CD4-positive, CD25-positive, alpha-beta regulatory T cell (primary cell): ENCODE data around the gene PIAS1. TPM values are rescaled to one million over a fixed set of nuclear protein-coding genes. Genes with fewer than 3 reads are reported as not detected.

Experiments used
- ATAC-seq, 2 donors: fragments of 150-1000 bp; cut with Tn5 transposase; one replicate each; pipeline ENCODE4 v1.10.0; 2021; ENCODE audit warnings: low read depth in 2 of 2, moderate number of reproducible peaks in 2 of 2, moderate library complexity in 1 of 2
- DNase-seq, 3 donors: peaks; one replicate each; pipeline versions ENCODE4 v3.0.0 to v3.0.0-alpha.2; 2012 to 2022; ENCODE audit warnings: mixed read lengths in 1 of 3
- H3K27ac ChIP-seq: one replicate; pipeline ENCODE4 v1.7.0; 2013; ENCODE audit warnings: mild to moderate bottlenecking, low read length; ENCODE audit not compliant: insufficient read depth, poor library complexity, severe bottlenecking
- H3K27me3 ChIP-seq: one replicate; pipeline ENCODE4 v1.7.0; 2013; ENCODE audit warnings: low read length; ENCODE audit not compliant: control insufficient read depth, insufficient read depth
- H3K36me3 ChIP-seq: one replicate; pipeline ENCODE4 v1.7.0; 2013; ENCODE audit warnings: mild to moderate bottlenecking, low read length, moderate library complexity; ENCODE audit not compliant: control insufficient read depth, insufficient read depth
- H3K4me1 ChIP-seq: 2 replicates; pipeline ENCODE4 v1.7.0; 2013; ENCODE audit warnings: mild to moderate bottlenecking, low read length; ENCODE audit not compliant: insufficient read depth, control insufficient read depth, poor library complexity, severe bottlenecking
- H3K4me3 ChIP-seq: one replicate; pipeline ENCODE4 v1.7.0; 2013; ENCODE audit warnings: low read depth, mild to moderate bottlenecking, low read length, moderate library complexity
- H3K9me3 ChIP-seq, 2 experiments: 1 replicate in 1 of 2; 2 replicates in 1 of 2; pipeline ENCODE4 v1.7.0; 2013; ENCODE audit warnings: low read length in 2 of 2, mild to moderate bottlenecking in 1 of 2, moderate library complexity in 1 of 2; ENCODE audit not compliant: control insufficient read depth in 2 of 2
- H3K27ac Mint-ChIP-seq, 3 donors: one replicate each; pipeline ENCODE4 v1.8.0; 2020 to 2022; ENCODE audit warnings: mild to moderate bottlenecking in 3 of 3, mixed read lengths in 3 of 3, moderate library complexity in 2 of 3
- H3K27me3 Mint-ChIP-seq: one replicate; pipeline ENCODE4 v1.8.0; 2022; ENCODE audit warnings: mild to moderate bottlenecking, mixed read lengths
- H3K36me3 Mint-ChIP-seq: one replicate; pipeline ENCODE4 v1.8.0; 2020; ENCODE audit warnings: mixed read lengths
- H3K4me1 Mint-ChIP-seq, 4 donors: one replicate each; pipeline ENCODE4 v1.8.0; 2020 to 2022; ENCODE audit warnings: mixed read lengths in 4 of 4, mild to moderate bottlenecking in 1 of 4
- H3K4me3 Mint-ChIP-seq, 4 donors: one replicate each; pipeline ENCODE4 v1.8.0; 2020 to 2022; ENCODE audit warnings: mild to moderate bottlenecking in 4 of 4, mixed read lengths in 4 of 4, moderate library complexity in 3 of 4
- H3K9me3 Mint-ChIP-seq, 7 donors: one replicate each; pipeline ENCODE4 v1.8.0; 2020 to 2022; ENCODE audit warnings: mixed read lengths in 7 of 7, mild to moderate bottlenecking in 3 of 7, moderate library complexity in 2 of 7
- polyA plus RNA-seq, 4 donors: library from polyadenylated mRNA; unstranded; fragments of 300-500 nt; fragmentation: Illumina TruSeq; gene quantifications; one replicate each; pipeline ENCODE4 v1.2.3, GENCODE V29; 2021
- total RNA-seq: library from RNA; stranded (reverse); gene quantifications from one replicate; pipeline ENCODE4 v1.2.3, GENCODE V29; 2022

The PIAS1 gene
- total and polyA plus RNA-seq, 5 donors from 2014 or later, result 102 to 156 (median 137) TPM

- H3K9me3 Mint-ChIP-seq, result peaks cover 0 to 3% (median 0%) of the 10 kb centered on the region in 7 donors
- Histone ChIP-seq H3K36me3 (no peaks in the 10 kb centered on the region), H3K27ac (no peak overlapping the region), H3K27me3 (no peaks in the 10 kb centered on the region), H3K9me3 (no peaks in the 10 kb centered on the region), H3K4me1 (no peaks in the 10 kb centered on the region), H3K4me3 (no peak overlapping the region)
- DNase-seq (no peak), ATAC-seq (no peak)
- H3K4me3 Mint-ChIP-seq, result no peak overlapping the region
- H3K36me3 Mint-ChIP-seq, result no peaks in the 10 kb centered on the region
- no peak overlapping the region for H3K27ac Mint-ChIP-seq
- H3K27me3 Mint-ChIP-seq, result peaks cover 18% of the 10 kb centered on the region
- H3K4me1 Mint-ChIP-seq, result no peaks in the 10 kb centered on the region
These were observed 35.2 kb upstream of the PIAS1 start for GRCh38 chr15:68018797-68019444.

DNA sequence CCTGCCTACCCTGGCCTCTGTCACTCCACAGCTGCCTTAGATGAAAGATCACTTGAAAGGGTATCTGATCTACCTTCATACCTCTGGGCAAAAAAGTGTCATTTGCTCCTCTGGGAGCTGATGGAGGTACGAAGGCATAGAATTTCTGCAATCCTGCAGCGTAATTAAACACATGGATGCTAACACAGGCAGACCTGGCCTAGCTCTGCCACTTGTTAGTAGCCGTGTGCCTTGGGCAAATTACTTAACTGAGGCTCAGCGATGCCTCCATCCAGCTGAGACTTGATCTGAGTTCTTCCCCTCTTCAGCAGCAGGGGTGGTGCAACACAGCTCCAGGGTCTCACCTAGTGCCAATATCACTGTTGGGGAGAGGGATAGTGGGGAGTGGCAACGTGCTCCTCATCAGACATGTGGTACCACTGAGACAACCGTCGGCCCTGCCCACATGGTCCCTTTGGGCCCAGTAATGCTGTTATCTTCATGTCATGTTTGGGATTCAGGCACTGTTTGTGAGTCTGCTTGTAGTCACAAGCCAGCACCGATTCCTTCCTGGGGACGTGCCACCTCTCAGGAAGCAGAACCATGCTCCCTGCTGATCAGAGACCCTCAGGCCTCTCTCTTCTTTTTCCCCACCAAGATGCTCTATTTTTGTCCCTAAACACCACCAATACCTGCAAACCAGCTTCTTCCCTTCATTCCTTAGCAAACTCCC is 34.1 kb upstream of the PIAS1 start:
- Histone ChIP-seq H3K27me3 (no peaks in the 10 kb centered on the region), H3K36me3 (no peaks in the 10 kb centered on the region), H3K9me3 (no peaks in the 10 kb centered on the region), H3K27ac (no peak overlapping the region), H3K4me3 (no peak overlapping the region), H3K4me1 (no peaks in the 10 kb centered on the region)
- no peak for ATAC-seq
- Mint-ChIP-seq H3K36me3 (no peaks in the 10 kb centered on the region), H3K4me1 (no peaks in the 10 kb centered on the region), H3K27ac (no peak overlapping the region), H3K9me3 (peaks cover 0 to 3% (median 0%) of the 10 kb centered on the region in 7 donors), H3K4me3 (no peak overlapping the region), H3K27me3 (peaks cover 18% of the 10 kb centered on the region)
- DNase-seq, result no peak

DNA sequence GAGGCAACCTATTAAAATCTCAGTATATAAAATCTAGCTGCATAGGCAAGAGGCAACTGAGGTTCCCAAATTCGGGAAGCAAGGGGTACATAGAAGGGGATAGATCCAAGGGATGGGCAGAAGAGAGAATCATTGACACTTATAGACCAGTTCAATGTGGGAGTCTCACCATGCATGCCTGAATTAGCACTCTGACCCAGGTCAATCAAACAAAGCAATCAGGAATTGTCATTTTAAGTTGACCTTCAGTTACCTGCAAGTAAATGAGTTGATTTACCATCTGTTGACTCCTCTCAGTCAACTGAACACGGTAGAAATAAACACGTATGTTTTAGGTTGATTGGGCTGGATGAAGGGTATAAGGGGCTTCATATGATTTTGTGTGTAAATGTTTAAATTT is 33.4 kb upstream of the PIAS1 start:
- peaks cover 18% of the 10 kb centered on the region for H3K27me3 Mint-ChIP-seq
- H3K9me3 ChIP-seq, result no peaks in the 10 kb centered on the region
- DNase-seq (no peak), ATAC-seq (no peak)
- no peak overlapping the region for H3K4me3 Mint-ChIP-seq
- no peaks in the 10 kb centered on the region for H3K4me1 ChIP-seq
- no peaks in the 10 kb centered on the region for H3K36me3 Mint-ChIP-seq
- H3K27ac Mint-ChIP-seq, result no peak overlapping the region
- H3K4me1 Mint-ChIP-seq, result no peaks in the 10 kb centered on the region
- H3K9me3 Mint-ChIP-seq, result peaks cover 0 to 3% (median 0%) of the 10 kb centered on the region in 7 donors
- no peaks in the 10 kb centered on the region for H3K36me3 ChIP-seq
- H3K4me3 ChIP-seq, result no peak overlapping the region
- no peaks in the 10 kb centered on the region for H3K27me3 ChIP-seq
- H3K27ac ChIP-seq, result no peak overlapping the region

- Mint-ChIP-seq H3K4me1 (no peaks in the 10 kb centered on the region), H3K9me3 (peaks cover 0 to 2% (median 0%) of the 10 kb centered on the region in 7 donors), H3K27ac (no peak overlapping the region), H3K27me3 (peaks cover 18% of the 10 kb centered on the region), H3K36me3 (no peaks in the 10 kb centered on the region), H3K4me3 (no peak overlapping the region)
- ATAC-seq, result no peak
- no peak for DNase-seq
- H3K27me3 ChIP-seq, result no peaks in the 10 kb centered on the region
- H3K4me3 ChIP-seq, result no peak overlapping the region
- H3K36me3 ChIP-seq, result no peaks in the 10 kb centered on the region
- no peaks in the 10 kb centered on the region for H3K4me1 ChIP-seq
- H3K27ac ChIP-seq, result no peak overlapping the region
- H3K9me3 ChIP-seq, result no peaks in the 10 kb centered on the region
These were observed 32.1 kb upstream of the PIAS1 start for GRCh38 chr15:68022061-68022460.

DNA sequence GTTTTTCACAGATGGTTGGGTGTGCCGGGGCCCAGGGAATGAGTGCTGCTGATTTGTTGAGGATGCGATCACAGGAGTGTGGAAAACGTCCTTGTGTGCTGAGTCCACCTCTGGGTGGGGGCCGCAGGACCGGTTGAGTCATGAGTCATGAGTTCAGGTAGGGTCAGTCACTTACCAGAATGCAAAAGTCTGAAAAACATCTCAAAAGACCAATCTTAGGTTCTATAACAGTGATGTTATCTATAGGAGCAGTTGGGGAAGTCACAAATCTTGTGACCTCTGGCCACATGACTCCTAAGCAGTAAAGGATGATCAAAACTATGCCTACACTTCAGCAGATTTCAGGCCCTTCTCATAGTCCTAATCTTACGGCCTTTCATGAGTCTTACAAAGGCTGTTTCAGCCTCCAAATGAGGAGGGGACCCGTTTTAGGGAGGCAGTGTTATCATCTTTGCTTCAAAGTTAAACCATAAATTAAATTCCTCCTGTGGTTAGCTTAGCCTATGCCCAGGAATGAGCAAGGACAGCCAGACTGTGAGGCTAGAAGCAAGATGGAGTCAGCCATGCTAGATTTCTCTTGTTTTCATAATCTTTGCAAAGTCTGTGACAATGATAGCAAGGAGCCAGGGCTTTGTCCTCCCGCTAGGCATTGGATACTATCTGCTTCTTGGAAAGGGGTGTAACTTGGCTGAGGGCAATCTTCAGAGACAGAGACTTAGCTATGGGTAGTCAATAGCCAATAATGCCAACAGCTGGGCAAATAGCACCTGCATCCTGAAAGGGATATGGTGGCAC is 30.6 kb upstream of the PIAS1 start:
- Histone ChIP-seq H3K36me3 (no peaks in the 10 kb centered on the region), H3K27ac (no peak overlapping the region), H3K27me3 (no peaks in the 10 kb centered on the region), H3K4me3 (no peak overlapping the region), H3K4me1 (no peaks in the 10 kb centered on the region), H3K9me3 (no peaks in the 10 kb centered on the region)
- Mint-ChIP-seq H3K36me3 (no peaks in the 10 kb centered on the region), H3K27me3 (peaks cover 21% of the 10 kb centered on the region), H3K27ac (no peak overlapping the region), H3K9me3 (peaks cover 0 to 2% (median 0%) of the 10 kb centered on the region in 7 donors), H3K4me1 (no peaks in the 10 kb centered on the region), H3K4me3 (no peak overlapping the region)
- DNase-seq (no peak), ATAC-seq (no peak)

DNA sequence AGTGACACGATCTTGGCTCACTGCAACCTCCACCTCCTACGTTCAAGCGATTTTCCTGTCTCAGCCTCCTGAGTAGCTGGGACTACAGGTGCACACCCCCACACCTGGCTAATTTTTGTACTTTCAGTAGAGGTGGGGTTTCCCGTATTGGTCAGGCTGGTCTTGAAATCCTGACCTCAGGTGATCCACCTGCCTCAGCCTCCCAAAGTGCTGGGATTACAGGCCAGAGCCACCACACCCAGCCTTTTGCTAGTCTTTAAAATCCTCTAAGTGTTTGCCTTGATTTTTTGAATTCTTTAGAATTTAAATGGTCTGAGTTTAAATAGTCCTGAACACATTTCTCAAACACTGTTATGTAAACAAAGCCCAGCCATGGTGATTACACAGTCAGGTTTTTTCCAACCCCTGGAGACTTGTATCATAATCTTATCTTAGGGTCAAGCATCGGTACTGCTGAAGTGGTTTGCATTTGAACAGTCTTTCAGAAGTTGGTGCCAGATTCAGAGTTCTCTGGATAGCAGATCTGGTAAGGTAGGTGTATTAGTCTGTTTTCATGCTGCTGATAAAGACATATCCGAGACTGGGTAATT is 28.2 kb upstream of the PIAS1 start:
- no peaks in the 10 kb centered on the region for H3K36me3 ChIP-seq
- peaks cover 0 to 2% (median 0%) of the 10 kb centered on the region in 7 donors for H3K9me3 Mint-ChIP-seq
- H3K4me3 ChIP-seq, result no peak overlapping the region
- no peaks in the 10 kb centered on the region for H3K4me1 Mint-ChIP-seq
- no peaks in the 10 kb centered on the region for H3K27me3 ChIP-seq
- H3K36me3 Mint-ChIP-seq, result no peaks in the 10 kb centered on the region
- H3K4me3 Mint-ChIP-seq, result no peak overlapping the region
- DNase-seq, result no peak
- no peak overlapping the region for H3K27ac ChIP-seq
- no peak for ATAC-seq
- H3K27ac Mint-ChIP-seq, result no peak overlapping the region
- no peaks in the 10 kb centered on the region for H3K9me3 ChIP-seq
- H3K4me1 ChIP-seq, result no peaks in the 10 kb centered on the region
- peaks cover 12% of the 10 kb centered on the region for H3K27me3 Mint-ChIP-seq

DNA sequence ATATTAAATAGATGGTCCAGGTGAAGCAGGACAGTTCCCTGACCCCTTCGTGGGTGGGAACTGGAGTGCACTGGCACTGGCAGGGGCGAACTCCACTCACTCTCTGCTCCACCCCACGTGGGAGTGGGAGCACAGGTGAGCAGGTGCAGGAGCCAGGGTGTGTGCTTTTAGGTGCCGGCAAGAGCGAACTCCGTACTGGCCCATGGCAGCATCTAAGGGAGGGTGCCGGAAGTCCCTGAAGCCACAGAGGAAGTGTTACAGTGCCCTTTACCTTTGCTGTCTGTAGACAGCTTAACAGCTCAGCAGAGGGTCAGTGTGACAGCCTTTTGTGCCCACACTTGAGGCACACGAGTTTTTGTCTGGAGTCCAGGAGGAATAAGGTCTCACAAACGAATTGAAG is 26.7 kb upstream of the PIAS1 start:
- H3K27ac Mint-ChIP-seq, result no peak overlapping the region
- Histone ChIP-seq H3K27me3 (peaks cover 9% of the 10 kb centered on the region), H3K9me3 (no peaks in the 10 kb centered on the region), H3K4me1 (no peaks in the 10 kb centered on the region), H3K27ac (no peak overlapping the region), H3K36me3 (no peaks in the 10 kb centered on the region), H3K4me3 (no peak overlapping the region)
- ATAC-seq (no peak), DNase-seq (no peak)
- H3K9me3 Mint-ChIP-seq, result peaks cover 0 to 2% (median 0%) of the 10 kb centered on the region in 7 donors
- no peaks in the 10 kb centered on the region for H3K36me3 Mint-ChIP-seq
- no peak overlapping the region for H3K4me3 Mint-ChIP-seq
- no peaks in the 10 kb centered on the region for H3K4me1 Mint-ChIP-seq
- peaks cover 26% of the 10 kb centered on the region for H3K27me3 Mint-ChIP-seq
